Breast epithelium (tissue), 3 donors: ENCODE data around the gene DAPP1.

Experiments used
- CTCF ChIP-seq, 3 donors: fragments of 450-650 bp; IDR thresholded peaks; one replicate each; pipeline ENCODE4 v1.5.1; 2016 to 2017; ENCODE audit warnings: antibody characterized with exemption in 3 of 3, mild to moderate bottlenecking in 3 of 3, moderate library complexity in 3 of 3
- POLR2A ChIP-seq: fragments of 450-650 bp; IDR thresholded peaks from one replicate; pipeline ENCODE4 v1.6.1; 2016; ENCODE audit warnings: antibody characterized with exemption, mild to moderate bottlenecking, moderate library complexity

GRCh38 chr4:99872570-99872969, 55.9 kb downstream of the DAPP1 start:
- TF ChIP-seq CTCF (IDR thresholded peaks at IDR 0.05) (no peak), POLR2A (no peak)
